Ureter (tissue), 1 donor: ENCODE data around the gene BCL2L1. TPM values are rescaled to one million over a fixed set of nuclear protein-coding genes. Genes with fewer than 3 reads are reported as not detected.
"Not testable (repeated sequence)": the region's sequence is repeated elsewhere in the genome, so short reads cannot be mapped to it uniquely, and the experiment has no call there.

Experiments
- DNase-seq: peaks from one replicate; pipeline ENCODE4 v3.0.0-alpha.2; 2020; ENCODE audit warnings: low spot score
- total RNA-seq: library from RNA; stranded (reverse); gene quantifications from one replicate; pipeline ENCODE4 v1.2.4, GENCODE V29; 2023
- donor health status: DM: yes; HTN: yes; CAD: no.

Gene BCL2L1
- total RNA-seq, 1 donor from 2014 or later = 91.4 TPM

DNA sequence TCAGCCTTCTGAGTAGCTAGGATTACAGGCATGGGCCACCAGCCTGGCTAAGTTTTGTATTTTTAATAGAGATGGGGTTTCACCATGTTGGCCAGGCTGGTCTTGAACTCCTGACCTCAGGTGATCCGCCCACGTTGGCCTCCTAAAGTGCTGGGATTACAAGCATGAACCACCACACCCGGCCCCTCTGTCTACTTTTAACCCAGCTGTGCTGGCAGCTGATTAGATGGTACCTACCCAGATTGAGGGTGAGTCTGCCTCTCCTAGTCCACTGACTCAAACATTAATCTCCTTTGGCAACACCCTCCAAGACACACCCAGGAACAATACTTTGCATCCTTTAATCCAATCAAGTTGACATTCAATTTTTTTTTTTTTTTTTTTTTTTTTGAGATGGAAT lies 74.6 kb downstream of the BCL2L1 start:
- DNase-seq = not testable (repeated sequence)

GRCh38 chr20:31644701-31645100 lies 78.0 kb downstream of the BCL2L1 start:
- DNase-seq = no peak

DNA sequence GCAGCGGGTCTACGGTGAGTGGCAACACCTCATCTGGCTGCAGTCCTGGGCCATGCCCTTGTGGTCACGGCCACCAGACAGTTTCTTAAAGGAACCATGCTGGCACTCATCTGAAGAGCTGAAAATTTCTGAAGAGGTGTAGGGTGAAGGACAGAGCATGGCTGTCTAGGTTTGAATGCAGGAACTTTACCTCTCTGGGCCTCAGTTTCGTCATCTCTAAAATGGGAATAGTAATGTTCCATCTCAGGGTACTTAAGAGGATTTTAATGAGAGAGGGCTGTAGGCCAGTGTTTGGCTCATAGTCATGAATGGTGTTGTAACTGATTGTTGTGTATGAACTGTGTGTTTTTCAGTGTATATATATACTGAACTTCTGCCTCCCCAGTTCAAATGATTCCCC lies 79.1 kb downstream of the BCL2L1 start:
- DNase-seq = no peak

GRCh38 chr20:31642837-31643236 lies 79.8 kb downstream of the BCL2L1 start:
- no peak for DNase-seq

DNA sequence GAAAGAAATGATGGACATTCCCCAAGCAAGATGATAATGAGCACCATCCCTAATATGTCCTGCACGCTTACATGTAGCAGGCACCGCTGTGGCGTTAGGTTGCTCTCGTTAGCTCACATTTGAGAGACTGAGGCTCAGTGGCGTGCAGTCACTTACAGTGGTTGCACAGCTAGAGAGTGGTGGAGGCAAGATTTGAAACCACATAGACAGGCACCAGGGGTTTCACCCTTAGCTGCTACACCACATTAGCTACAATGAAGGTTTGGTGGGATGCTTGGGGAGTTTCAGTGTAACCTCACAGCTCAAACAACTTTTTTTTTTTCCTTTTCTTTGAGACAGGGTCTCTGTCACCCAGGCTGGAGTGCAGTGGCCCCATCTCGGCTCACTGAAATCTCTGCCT lies 81.3 kb downstream of the BCL2L1 start:
- no peak for DNase-seq

DNA sequence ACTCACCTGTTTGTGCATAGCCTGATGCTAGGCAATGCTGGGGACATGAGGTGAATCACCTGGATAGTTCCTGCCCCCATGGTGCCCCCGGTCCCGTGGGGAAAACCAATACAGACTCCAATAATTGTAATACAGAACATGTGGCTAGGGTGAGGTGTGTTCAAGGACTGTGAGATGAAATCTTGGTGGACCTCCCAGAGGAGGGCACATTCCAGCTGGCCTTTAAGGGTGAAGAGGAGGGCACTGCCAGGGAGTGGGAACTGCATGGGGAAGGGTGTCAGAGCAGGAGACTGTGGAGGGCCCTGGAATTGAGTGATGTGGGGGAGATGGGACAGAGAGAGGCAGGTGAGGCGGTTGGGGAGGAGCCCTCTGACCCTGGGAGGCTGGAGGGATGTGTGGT lies 82.4 kb downstream of the BCL2L1 start:
- no peak for DNase-seq

GRCh38 chr20:31638816-31639215 lies 83.9 kb downstream of the BCL2L1 start:
- no peak for DNase-seq

DNA sequence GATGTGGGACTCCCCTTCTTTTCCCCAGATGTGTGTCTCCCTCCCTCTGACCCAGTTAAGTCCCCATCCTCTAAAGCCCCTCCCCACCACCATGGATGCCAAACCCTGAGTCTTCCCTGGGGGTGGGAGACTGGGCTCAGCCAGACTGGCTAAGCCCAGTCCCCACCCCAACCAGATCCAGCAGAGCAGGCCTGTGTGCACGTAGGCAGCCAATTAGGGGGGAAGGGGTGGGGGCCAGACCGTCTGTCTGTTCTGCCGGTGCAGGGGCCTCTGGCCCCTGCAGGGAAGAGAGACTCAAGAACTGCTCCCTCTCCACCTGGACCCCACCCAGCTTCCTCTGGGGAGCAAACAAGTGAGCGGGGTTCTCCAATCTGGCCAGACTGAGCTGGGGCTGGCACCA lies 84.4 kb downstream of the BCL2L1 start:
- no peak for DNase-seq

DNA sequence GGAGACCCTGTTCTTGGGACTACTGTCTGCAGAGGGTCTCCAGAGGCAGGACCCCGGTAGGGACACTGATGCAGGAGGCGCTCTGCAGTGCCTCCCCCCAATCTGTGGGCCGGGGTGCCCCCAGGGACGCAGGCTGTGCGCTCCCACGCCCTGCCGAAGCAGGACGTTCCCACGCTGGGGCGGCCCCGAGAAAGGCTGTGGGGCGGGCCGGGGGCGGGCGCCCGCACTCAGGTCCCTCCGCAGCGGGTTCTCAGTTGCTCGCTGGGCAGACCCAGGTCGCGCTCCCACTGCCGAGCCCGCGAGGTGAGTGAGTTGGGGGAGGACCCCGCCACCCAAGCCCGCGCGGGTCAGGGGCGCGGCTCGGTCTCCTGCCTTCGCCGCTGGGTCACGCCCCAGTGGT lies 85.0 kb downstream of the BCL2L1 start, which contains the start of gene COX4I2:
Gene COX4I2, plus strand, starts transcription at position 253 of the 400 bp plus-strand sequence. CDS start 1,106 bp downstream, outside the sequence.
- no peak for DNase-seq

- DNase-seq = no peak
These were observed 89.2 kb downstream of the BCL2L1 start for GRCh38 chr20:31633339-31633914.

GRCh38 chr20:31632548-31633338 lies 89.9 kb downstream of the BCL2L1 start:
- no peak for DNase-seq

- DNase-seq = no peak
These were observed 92.4 kb downstream of the BCL2L1 start for GRCh38 chr20:31630187-31630790.

DNA sequence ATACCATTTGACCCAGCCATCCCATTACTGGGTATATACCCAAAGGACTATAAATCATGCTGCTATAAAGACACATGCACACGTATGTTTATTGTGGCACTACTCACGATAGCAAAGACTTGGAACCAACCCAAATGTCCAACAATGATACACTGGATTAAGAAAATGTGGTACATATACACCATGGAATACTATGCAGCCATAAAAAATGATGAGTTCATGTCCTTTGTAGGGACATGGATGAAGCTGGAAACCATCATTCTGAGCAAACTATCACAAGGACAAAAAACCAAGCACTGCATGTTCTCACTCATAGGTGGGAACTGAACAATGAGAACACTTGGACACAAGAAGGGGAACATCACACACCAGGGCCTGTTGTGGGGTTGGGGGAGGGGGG lies 94.6 kb downstream of the BCL2L1 start:
- not testable (repeated sequence) for DNase-seq

- DNase-seq = not testable (repeated sequence)
These were observed 96.1 kb downstream of the BCL2L1 start for GRCh38 chr20:31626534-31626933.

- DNase-seq = not testable (repeated sequence)
These were observed 99.6 kb downstream of the BCL2L1 start for GRCh38 chr20:31623123-31623505.

DNA sequence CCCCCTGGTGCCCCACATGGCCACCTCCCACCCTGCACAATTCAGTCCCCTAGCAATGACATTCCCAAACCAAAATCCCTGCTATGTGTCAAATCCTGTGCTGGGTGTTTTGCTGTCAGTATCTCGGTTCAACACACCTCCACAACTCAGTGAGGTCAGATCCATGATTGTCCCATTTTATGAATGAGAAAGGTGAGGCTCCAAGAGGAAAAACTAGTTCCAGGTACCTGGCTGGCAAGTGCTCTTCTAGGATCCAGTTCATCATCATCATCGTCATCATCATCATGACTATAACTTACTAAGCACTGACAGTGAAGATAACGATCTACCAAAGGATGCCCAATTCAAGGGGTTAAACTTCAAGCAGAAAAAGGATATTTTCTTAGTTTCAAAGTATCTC lies 102.4 kb downstream of the BCL2L1 start:
- no peak for DNase-seq

DNA sequence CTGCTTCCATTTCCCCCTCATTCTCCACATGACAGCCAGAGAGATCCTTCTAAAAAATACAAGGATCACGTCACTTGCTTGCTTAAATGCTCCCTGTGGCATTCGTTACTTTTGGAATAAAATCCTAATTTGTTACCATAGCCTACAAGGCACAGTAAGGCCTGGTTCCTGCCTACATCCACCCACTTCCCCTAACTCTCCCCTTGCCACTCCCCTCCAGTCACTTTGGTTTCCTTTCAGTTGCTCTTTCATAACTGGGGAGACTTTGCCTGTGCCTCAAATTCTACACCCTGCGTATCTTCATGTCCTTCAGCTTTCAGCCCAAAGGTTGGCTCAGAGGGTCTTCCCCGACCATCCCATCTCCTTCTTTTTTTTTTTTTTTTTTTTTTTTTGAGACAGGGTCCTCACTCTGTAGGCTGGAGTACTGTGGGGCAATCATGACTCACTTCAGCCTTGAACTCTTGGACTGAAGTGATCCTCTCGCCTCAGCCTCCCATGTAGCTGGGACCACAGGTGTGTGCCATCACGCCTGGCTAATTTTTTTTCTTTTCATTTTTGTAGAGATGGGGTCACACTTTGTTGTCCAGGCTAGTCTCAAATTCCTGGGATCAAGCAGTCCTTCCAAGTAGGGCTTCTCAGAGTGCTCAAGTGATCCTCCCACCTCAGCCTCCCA lies 105.1 kb downstream of the BCL2L1 start:
- DNase-seq = no peak

DNA sequence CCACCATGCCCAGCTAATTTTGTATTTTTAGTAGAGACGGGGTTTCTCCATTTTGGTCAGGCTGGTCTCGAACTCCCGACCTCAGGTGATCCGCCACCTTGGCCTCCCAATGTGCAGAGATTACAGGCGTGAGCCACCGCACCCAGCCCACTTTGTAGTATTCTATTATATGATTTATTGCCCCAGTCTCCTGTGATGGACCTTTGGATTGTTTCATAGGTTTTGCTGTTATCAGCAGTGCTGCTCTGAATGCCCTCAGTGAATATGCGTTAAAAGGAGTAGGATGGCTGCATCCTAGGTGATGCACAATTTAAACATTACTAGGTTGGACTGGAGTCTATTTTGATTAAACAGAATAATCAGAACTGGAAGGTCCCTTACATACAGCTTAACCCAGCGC lies 107.3 kb downstream of the BCL2L1 start:
- DNase-seq = no peak
